Measurements from ENCODE around the gene CD151.

GRCh38 chr11:870127-870413, 37.3 kb downstream of the CD151 start:
- TF ChIP-seq CTCF (IDR thresholded peaks at IDR 0.05; ENCODE audit: low read length) (no peak), EZH2 (IDR thresholded peaks at IDR 0.05; ENCODE audit: borderline replicate concordance, low read length) (no peak)
